GOT3 (cell line): ENCODE results near the gene SLC25A17.
"Not testable (repeated sequence)": the region's sequence is repeated elsewhere in the genome, so short reads cannot be mapped to it uniquely, and the experiment has no call there.

Experiments
- DNase-seq: peaks from one replicate; lab custom pipeline; 2025; ENCODE audit warnings: mixed read lengths; lab: John Stamatoyannopoulos, UW

Gene SLC25A17

DNA sequence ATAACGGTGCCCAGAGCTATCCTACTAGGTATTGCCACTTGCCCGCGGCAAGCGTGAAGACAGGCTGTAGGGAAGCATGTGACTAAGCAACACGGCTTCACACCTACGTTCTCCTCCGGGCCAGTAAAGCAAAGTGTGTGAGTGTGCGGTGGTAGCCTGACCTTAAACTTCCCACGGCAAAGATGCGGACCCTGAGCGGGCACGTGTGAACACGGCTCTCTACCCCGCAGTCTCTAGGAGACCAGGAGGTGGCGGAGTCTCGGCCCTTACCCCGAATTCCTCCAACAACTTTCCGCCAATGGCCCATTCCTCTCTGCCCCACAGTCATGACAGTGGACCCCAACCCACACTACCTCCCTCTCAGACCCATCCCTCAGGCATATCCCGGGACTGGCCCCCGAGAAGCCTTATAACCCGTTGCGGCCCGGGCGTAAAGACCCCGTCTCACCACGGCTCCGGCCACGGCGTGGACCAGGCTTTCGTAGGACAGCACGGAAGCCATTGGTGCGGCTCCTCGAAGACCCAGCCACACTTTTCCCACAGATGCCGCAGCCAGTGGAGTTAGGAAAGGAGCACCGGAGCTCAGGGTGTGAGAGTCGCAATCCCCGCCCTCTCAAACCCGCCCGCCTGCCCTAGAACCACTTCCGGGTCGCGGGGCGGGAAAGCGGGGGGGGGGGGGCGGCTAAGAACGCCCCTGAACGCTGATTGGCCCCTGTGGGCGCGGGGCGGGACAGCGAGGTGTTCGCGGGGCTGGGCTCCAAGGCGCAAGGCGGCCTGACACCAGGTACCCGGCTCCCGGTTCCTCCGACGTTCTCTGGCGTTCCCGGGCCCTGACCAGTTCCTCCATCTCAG, at the start of gene SLC25A17:
TSS of gene SLC25A17 (minus strand) at position 600 of the 852 bp plus-strand sequence. CDS start at position 502, 98 bp downstream.
- peak; percentile 41 for DNase-seq

DNA sequence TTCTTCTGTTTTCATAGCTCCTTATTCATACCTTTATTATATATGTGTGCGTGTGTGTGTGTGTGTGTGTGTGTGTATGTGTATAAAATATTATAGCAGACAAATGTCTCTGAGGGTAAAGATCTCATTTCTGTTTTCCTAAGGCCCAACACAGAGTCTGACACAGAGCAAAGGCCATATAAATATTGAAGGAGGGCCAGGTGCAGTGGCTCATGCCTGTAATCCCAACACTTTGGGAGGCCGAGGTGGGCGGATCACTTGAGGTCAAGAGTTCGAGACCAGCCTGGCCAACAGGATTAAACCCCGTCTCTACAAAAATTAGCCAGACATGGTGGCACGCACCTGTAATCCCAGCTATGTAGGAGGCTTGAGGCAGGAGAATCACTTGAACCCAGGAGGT, 49.2 kb upstream of the SLC25A17 start:
- DNase-seq: not testable (repeated sequence)

GRCh38 chr22:40867109-40867508, 48.0 kb upstream of the SLC25A17 start:
- no peak for DNase-seq

DNA sequence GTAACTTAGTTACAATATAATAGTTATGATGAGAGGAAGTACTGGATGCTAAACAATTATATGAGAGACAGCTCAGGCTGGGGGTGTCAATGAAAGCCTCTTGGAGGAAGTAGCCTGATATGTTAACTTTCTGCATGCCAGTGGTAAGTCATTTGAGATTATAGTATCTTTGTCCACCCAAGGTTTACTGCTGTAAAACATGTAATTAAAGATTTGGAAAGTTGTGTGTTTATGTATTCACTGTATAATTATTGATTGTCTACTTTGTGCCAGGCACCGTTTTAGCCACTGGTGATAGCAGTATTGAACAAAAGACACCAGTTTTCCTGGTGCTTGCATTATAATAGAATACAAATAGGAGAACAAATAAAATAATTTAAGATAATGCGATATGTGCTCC, 43.4 kb upstream of the SLC25A17 start:
- no peak for DNase-seq

- DNase-seq: no peak
Measured at GRCh38 chr22:40862013-40862412, 42.9 kb upstream of the SLC25A17 start, which contains the start of gene DNAJB7. TSS of gene DNAJB7 (minus strand) at chr22:40862113. CDS start at chr22:40861994, 119 bp downstream.

DNA sequence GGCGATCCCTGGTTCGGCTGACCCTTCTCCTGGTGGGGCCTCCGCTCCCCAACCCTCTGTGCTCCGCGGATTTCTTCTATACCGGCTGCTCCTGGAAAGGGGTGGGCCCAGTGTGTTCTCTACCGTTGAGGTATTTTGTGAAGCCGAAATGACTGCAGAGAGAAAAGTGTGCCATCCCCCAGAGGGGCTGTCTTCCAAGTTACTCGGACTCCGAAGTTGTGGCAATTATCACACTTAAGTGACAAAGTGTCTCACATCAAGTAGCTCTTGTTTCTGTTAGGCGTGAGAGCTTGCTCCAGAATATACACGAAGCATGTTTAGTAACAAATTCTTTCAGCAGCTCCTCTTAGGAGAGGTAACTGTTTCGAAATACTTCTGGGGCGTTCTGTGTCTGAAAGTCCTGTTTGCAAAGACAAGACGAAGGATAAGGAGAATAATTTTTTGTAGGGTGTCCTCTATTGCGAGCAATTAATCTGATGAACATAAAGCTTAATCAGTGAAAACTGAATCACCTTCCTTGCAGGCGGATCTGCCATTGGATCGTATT, 38.2 kb upstream of the SLC25A17 start:
- DNase-seq: no peak

GRCh38 chr22:40856513-40857308, 37.6 kb upstream of the SLC25A17 start, which contains the start of the genes ST13 and XPNPEP3:
TSS of gene ST13 (minus strand) at chr22:40856639. CDS start at chr22:40856540, 99 bp downstream.
TSS of gene XPNPEP3 (plus strand) at chr22:40857148. CDS start at chr22:40857182, 34 bp downstream.
- DNase-seq: peak; percentile 97

DNA sequence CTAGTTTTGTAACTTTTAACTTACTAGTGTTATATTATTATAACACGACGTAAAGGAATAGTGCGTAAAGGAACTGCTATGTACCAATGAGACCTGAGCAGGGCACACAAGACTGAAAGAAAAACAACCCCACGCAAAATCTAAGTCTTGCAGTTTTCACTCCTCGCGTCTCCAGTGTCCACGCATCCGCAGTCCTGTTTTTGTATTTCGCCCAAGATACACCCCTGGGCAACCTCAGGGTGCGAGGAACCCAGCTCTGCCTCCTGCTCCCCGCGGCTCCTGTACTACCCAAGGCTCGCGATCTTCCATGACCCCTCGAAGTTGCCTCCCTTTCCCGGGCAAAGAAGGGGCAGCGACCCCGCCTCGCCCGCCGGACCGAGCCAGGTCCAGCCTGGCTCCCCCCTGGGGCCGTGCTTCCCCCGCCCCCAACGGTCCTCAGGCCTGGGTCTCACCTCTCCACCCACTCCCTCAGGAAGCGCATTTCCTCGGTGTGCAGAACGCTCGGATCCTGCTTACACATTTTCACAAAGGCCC, 36.9 kb upstream of the SLC25A17 start:
- no peak for DNase-seq

GRCh38 chr22:40855071-40855978, 36.2 kb upstream of the SLC25A17 start:
- DNase-seq: no peak

GRCh38 chr22:40853961-40854360, 34.8 kb upstream of the SLC25A17 start:
- DNase-seq: no peak

DNA sequence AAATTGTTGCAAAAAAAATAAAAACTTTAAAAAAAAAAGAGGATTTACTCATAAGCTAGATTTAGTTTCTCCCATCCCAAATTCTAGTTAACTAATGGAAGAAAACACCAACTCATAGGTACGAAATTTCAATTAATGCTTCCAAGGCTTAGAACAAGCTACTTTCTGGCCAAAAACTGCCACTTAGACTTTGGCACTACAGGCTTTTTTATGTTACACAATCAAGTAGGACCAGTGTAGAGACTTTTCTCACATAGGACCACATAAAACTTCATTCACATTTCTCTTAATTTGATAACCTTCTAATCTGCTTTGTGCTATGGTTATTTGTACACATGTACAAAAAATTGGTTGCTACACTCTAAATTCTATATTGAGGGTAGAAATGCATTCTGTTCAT, 34.2 kb upstream of the SLC25A17 start:
- no peak for DNase-seq

GRCh38 chr22:40845816-40846215, 26.7 kb upstream of the SLC25A17 start:
- not testable (repeated sequence) for DNase-seq

- DNase-seq: no peak
Measured at GRCh38 chr22:40844951-40845350, 25.8 kb upstream of the SLC25A17 start.

- no peak for DNase-seq
Measured at GRCh38 chr22:40838486-40838885, 19.3 kb upstream of the SLC25A17 start.

DNA sequence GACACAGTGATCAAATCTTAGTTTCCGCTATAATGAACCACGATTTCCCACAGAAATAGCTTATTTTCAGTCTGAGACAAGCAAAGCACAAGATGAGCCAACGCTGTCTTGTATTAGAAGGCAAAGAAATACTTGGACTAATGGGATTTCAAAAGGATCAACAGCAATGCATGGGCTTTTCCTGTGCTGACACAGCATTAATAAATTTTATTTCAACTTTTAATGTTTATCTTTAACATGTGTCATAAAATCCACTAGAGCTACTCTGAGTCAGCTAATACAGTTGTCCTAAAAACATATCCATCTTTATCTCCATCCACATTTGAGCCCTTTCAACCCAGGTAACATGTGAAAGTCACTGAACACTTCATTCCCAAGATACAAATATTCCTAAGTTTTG, 15.5 kb upstream of the SLC25A17 start:
- no peak for DNase-seq

DNA sequence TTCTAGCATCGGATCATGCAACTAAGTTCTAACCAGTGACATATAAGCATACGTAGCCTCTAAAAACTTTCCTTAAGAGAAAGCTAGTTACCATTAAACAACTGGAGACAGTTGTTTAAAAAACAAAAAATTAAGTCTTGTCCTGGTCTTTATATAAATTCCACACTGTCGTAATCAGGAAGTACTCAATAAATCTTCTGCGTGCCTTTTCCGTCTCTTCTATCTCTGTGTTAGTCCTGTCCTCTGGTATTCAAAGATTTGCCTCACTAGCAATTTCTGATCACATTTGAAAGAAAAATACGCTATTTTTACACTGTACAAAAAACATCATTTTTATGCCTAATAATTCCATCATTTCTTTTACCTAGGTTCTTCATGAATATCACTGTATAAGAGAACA, 10.0 kb upstream of the SLC25A17 start:
- DNase-seq: no peak

DNA sequence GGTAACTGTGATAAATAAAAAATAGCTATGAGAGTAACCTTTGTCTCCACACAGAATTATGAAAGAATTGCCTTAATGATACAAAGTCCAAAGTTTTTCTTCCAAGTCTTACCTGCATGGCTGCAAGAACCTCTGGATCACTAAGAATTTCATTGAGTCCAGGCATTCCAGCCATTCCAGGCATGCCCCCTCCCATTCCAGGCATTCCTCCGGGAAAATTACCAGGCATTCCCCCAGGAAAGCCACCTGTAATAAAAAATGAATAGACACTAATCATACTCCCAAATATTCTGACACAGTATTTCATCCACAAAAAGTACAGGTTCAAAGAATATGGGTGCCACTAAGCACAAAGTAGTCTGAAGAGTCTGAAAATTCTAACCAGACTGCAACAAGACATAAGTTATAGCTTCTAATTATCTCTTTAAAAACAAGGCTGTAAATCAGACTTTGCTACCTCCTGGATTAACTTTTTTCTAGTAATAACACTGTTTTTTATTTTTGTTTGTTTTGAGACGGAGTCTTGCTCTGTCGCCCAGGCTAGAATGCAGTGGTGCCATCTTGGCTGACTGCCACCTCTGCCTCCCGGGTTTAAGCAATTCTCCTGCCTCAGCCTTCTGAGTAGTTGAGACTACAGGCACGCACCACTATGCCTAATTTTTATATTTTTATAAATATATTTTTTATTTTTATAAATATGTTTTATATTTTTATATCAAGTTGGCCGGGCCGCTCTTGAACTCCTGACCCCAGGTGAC, 8.0 kb upstream of the SLC25A17 start:
- no peak for DNase-seq

- not testable (repeated sequence) for DNase-seq
Measured at GRCh38 chr22:40826292-40826691, 7.1 kb upstream of the SLC25A17 start.

GRCh38 chr22:40823426-40823825, 4.3 kb upstream of the SLC25A17 start:
- no peak for DNase-seq

GRCh38 chr22:40819599-40820140, 524 bp upstream of the SLC25A17 start:
- DNase-seq: no peak
